ENCODE data around the gene PNMA8C.
"Not testable (repeated sequence)": the region's sequence is repeated elsewhere in the genome, so short reads cannot be mapped to it uniquely, and the experiment has no call there.

The PNMA8C gene

GRCh38 chr19:46447824-46448223 is 19.1 kb upstream of the PNMA8C start:
- no peak for DNase-seq (ENCODE audit: low read depth in 2 of 2)

GRCh38 chr19:46447006-46447405 is 18.3 kb upstream of the PNMA8C start:
- DNase-seq (ENCODE audit: low read depth in 2 of 2), result no peak

- no peak for DNase-seq (ENCODE audit: low read depth in 2 of 2)
These were observed 17.3 kb upstream of the PNMA8C start for GRCh38 chr19:46446021-46446420.

- DNase-seq (ENCODE audit: low read depth in 2 of 2), result no peak
These were observed 14.2 kb upstream of the PNMA8C start for GRCh38 chr19:46442808-46443450.

GRCh38 chr19:46441866-46442265 is 13.1 kb upstream of the PNMA8C start:
- no peak for DNase-seq (ENCODE audit: low read depth in 2 of 2)

- not testable (repeated sequence) for DNase-seq (ENCODE audit: low read depth in 2 of 2)
These were observed 7.0 kb upstream of the PNMA8C start for GRCh38 chr19:46435689-46436088.

GRCh38 chr19:46435009-46435408 is 6.3 kb upstream of the PNMA8C start:
- DNase-seq (ENCODE audit: low read depth in 2 of 2), result no peak

GRCh38 chr19:46433470-46433869 is 4.7 kb upstream of the PNMA8C start:
- not testable (repeated sequence) for DNase-seq (ENCODE audit: low read depth in 2 of 2)

- DNase-seq (ENCODE audit: low read depth in 2 of 2), result no peak
These were observed 3.1 kb upstream of the PNMA8C start for GRCh38 chr19:46431824-46432223.

GRCh38 chr19:46429999-46430398 is 1.3 kb upstream of the PNMA8C start:
- no peak for DNase-seq (ENCODE audit: low read depth in 2 of 2)

- DNase-seq (ENCODE audit: low read depth in 2 of 2), result no peak
These were observed 1.2 kb downstream of the PNMA8C start for GRCh38 chr19:46427518-46428045.

- DNase-seq (ENCODE audit: low read depth in 2 of 2), result peak in 1 of 2 donors; percentile 15
These were observed 2.1 kb downstream of the PNMA8C start for GRCh38 chr19:46426506-46427162.

GRCh38 chr19:46426035-46426505 is 2.7 kb downstream of the PNMA8C start:
- DNase-seq (ENCODE audit: low read depth in 2 of 2), result no peak

GRCh38 chr19:46423188-46423587 is 5.5 kb downstream of the PNMA8C start:
- no peak for DNase-seq (ENCODE audit: low read depth in 2 of 2)

GRCh38 chr19:46422344-46422743 is 6.4 kb downstream of the PNMA8C start:
- no peak for DNase-seq (ENCODE audit: low read depth in 2 of 2)

- DNase-seq (ENCODE audit: low read depth in 2 of 2), result no peak
These were observed 8.7 kb downstream of the PNMA8C start for GRCh38 chr19:46420056-46420455.

GRCh38 chr19:46415804-46416709 is 12.7 kb downstream of the PNMA8C start:
- peak in 1 of 2 donors; percentile 27 for DNase-seq (ENCODE audit: low read depth in 2 of 2)

GRCh38 chr19:46414899-46415298 is 13.8 kb downstream of the PNMA8C start:
- DNase-seq (ENCODE audit: low read depth in 2 of 2), result not testable (repeated sequence)

GRCh38 chr19:46413262-46414031 is 15.3 kb downstream of the PNMA8C start, which contains the start of gene CCDC8:
Gene CCDC8, minus strand, starts transcription at chr19:46413564. Its CDS starts 754 bp downstream, at chr19:46412810.
- DNase-seq (ENCODE audit: low read depth in 2 of 2), result no peak

- no peak for DNase-seq (ENCODE audit: low read depth in 2 of 2)
These were observed 16.0 kb downstream of the PNMA8C start for GRCh38 chr19:46412650-46413261.
